ENCODE measurements around the gene MRPL24.

DNA sequence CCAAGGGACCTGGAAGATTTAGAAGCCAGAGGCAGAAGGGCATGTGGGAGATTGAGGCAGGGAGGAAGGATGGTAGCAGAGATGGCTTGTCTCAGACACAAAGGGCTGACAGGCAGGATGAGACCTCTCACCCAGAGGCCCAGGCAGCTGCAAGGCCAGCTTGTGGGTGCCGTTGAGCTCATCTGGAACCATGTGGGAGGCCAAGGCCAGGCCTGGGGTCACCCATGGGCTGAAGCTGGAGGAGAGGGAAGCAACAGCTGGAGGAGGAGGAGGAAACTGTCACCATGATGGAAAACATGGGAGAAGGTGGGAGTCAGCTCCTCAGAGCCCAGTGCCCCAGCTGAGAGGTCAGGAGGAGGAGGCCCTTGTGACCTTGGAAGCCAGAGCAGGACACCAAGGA is 41.9 kb downstream of the MRPL24 start:
- TF ChIP-seq, protein P1, sequence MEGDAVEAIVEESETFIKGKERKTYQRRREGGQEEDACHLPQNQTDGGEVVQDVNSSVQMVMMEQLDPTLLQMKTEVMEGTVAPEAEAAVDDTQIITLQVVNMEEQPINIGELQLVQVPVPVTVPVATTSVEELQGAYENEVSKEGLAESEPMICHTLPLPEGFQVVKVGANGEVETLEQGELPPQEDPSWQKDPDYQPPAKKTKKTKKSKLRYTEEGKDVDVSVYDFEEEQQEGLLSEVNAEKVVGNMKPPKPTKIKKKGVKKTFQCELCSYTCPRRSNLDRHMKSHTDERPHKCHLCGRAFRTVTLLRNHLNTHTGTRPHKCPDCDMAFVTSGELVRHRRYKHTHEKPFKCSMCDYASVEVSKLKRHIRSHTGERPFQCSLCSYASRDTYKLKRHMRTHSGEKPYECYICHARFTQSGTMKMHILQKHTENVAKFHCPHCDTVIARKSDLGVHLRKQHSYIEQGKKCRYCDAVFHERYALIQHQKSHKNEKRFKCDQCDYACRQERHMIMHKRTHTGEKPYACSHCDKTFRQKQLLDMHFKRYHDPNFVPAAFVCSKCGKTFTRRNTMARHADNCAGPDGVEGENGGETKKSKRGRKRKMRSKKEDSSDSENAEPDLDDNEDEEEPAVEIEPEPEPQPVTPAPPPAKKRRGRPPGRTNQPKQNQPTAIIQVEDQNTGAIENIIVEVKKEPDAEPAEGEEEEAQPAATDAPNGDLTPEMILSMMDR (IDR thresholded peaks at IDR 0.05; ENCODE audit: insufficient read depth, low read depth, low read length) = no peak
- TF ChIP-seq EZH2 (IDR thresholded peaks at IDR 0.05; ENCODE audit: insufficient read depth, low read length) = no peak
